Peyer's patch (tissue), 4 donors: ENCODE measurements around the gene RNF157.

ENCODE experiments used
- POLR2A ChIP-seq, 2 donors: fragments of 450-650 bp; IDR thresholded peaks; one replicate each; pipeline ENCODE4 v1.5.1; 2017; ENCODE audit warnings: antibody characterized with exemption in 2 of 2, mild to moderate bottlenecking in 2 of 2, moderate library complexity in 2 of 2
- TF ChIP-seq, protein P1 (sequence below), 6 experiments: fragments of 450-650 bp in 4 of 6; fragments of 200-600 bp in 2 of 6; sonication (generic) in 1 of 6; IDR thresholded peaks; one replicate each; pipeline ENCODE4 v1.5.1; 2017 to 2019; ENCODE audit warnings: antibody characterized with exemption in 6 of 6, mild to moderate bottlenecking in 3 of 6, moderate library complexity in 1 of 6

GRCh38 chr17:76270127-76270592 is 29.9 kb upstream of the RNF157 start:
- TF ChIP-seq, protein P1, sequence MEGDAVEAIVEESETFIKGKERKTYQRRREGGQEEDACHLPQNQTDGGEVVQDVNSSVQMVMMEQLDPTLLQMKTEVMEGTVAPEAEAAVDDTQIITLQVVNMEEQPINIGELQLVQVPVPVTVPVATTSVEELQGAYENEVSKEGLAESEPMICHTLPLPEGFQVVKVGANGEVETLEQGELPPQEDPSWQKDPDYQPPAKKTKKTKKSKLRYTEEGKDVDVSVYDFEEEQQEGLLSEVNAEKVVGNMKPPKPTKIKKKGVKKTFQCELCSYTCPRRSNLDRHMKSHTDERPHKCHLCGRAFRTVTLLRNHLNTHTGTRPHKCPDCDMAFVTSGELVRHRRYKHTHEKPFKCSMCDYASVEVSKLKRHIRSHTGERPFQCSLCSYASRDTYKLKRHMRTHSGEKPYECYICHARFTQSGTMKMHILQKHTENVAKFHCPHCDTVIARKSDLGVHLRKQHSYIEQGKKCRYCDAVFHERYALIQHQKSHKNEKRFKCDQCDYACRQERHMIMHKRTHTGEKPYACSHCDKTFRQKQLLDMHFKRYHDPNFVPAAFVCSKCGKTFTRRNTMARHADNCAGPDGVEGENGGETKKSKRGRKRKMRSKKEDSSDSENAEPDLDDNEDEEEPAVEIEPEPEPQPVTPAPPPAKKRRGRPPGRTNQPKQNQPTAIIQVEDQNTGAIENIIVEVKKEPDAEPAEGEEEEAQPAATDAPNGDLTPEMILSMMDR (IDR thresholded peaks at IDR 0.05), result no peak
- no peak for TF ChIP-seq POLR2A (IDR thresholded peaks at IDR 0.05)
